Measurements from ENCODE around the gene ACTR1A. TPM values are rescaled to one million over a fixed set of nuclear protein-coding genes. Genes with fewer than 3 reads are reported as not detected.

ACTR1A gene
- total RNA-seq, 1 experiment from 2014 or later = 93.6 TPM

DNA sequence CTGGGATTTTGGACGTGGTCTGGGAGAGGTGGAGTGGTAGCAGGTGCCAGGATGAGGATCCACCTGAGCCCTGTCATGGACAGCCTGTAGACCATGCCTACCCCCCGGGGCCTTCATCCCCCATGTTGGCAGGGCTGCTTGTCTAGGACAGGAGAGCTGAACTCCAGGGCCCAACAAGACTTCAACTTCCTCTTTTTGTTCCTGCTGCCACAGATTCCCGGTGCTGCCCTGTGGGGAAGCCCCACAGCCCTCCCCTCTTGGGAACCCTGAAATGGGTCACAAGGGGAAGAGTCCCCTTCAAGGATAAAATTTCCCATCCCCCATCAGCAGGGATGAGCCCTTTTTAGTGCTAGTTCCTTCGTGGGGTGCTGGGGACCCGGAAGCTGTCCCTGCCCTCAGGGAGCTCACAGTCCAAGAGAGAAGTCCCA lies 68.9 kb downstream of the ACTR1A start:
- DNase-seq (ENCODE audit: low spot score) (no peak), ATAC-seq (no peak)
- ChIA-PET CTCF (interaction anchor here (1.9 to 2.8 kb wide), 2 partner anchors 30 to 204 kb away, joined by 9 to 12 read pairs; no protein-coding TSS in a partner anchor), POLR2A (interaction anchor here (1.1 kb wide), 1 partner anchor 29 kb away, joined by 3 read pairs; no protein-coding TSS in a partner anchor)
- H3K4me1 Mint-ChIP-seq = peaks cover 18% of the 10 kb centered on the region
- H3K27ac Mint-ChIP-seq = no peak overlapping the region
- no peaks in the 10 kb centered on the region for H3K36me3 Mint-ChIP-seq
- TF ChIP-seq GRHL2 (CRISPR knock-in tag; IDR thresholded peaks at IDR 0.05; ENCODE audit: insufficient replicate concordance, severe bottlenecking) (no peak), NFE2L1 (CRISPR knock-in tag; IDR thresholded peaks at IDR 0.05) (no peak)
- H3K9me3 Mint-ChIP-seq = no peaks in the 10 kb centered on the region
- peak overlapping the region; percentile 95 for H3K4me3 Mint-ChIP-seq
- peaks cover 57% of the 10 kb centered on the region for H3K27me3 Mint-ChIP-seq (ENCODE audit: low read depth)

DNA sequence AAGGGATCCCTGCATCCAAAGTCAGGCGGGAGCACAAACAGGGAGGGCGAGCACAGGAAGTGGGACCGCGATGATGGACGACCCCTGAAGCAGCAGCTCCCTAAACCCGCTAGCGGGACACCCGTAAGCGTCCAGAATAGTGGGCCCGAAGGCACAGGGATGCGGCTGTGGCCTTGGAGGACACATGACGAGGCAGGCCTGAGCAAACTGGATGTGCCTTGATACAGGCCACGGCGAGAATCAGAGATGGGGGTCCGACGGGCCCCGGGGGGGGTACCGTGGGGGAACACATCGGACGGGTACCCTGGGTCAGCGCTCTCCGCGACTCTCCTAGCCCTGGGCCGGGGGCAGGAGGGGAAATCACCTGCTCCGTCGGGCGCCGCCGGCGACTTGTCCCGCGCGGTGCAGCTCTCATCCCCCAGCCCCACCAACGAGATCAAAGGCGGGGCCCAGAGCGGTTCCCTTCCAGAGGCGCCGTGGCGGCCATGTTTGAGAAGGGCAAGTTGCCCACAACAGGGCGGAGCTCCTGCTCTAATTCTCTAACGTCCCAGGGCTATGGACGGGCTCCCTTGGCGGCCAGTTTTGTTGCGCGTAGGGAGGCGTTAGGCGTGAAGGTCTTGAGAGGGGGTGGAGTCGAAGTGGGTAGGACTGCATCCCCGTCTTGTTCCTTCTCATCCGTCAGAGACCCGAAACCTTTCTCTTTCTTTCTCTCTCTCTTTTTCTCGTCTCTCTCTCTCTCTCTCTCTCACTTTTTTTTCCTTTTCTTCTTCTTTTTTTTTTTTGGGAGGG lies 70.2 kb downstream of the ACTR1A start, which contains the start of gene CUEDC2:
TSS of gene CUEDC2 (minus strand) at position 413 of the 789 bp plus-strand sequence. CDS start 7,386 bp downstream, outside the sequence.
- Mint-ChIP-seq H3K27me3 (ENCODE audit: low read depth) (peaks cover 57% of the 10 kb centered on the region), H3K36me3 (no peaks in the 10 kb centered on the region)
- peak; percentile 72 for TF ChIP-seq FOXK1 (CRISPR knock-in tag; IDR thresholded peaks at IDR 0.05)
- TF ChIP-seq TEAD1 (CRISPR knock-in tag; IDR thresholded peaks at IDR 0.05) = peak; percentile 78
- TF ChIP-seq, protein P1, sequence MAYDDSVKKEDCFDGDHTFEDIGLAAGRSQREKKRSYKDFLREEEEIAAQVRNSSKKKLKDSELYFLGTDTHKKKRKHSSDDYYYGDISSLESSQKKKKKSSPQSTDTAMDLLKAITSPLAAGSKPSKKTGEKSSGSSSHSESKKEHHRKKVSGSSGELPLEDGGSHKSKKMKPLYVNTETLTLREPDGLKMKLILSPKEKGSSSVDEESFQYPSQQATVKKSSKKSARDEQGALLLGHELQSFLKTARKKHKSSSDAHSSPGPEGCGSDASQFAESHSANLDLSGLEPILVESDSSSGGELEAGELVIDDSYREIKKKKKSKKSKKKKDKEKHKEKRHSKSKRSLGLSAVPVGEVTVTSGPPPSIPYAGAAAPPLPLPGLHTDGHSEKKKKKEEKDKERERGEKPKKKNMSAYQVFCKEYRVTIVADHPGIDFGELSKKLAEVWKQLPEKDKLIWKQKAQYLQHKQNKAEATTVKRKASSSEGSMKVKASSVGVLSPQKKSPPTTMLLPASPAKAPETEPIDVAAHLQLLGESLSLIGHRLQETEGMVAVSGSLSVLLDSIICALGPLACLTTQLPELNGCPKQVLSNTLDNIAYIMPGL (CRISPR knock-in tag; IDR thresholded peaks at IDR 0.05) = peak; percentile 92; the same call in 1 of the 2 replicates
- TF ChIP-seq ZBTB21 (CRISPR knock-in tag; IDR thresholded peaks at IDR 0.05; ENCODE audit: borderline replicate concordance) = no peak
- TF ChIP-seq, protein P2, sequence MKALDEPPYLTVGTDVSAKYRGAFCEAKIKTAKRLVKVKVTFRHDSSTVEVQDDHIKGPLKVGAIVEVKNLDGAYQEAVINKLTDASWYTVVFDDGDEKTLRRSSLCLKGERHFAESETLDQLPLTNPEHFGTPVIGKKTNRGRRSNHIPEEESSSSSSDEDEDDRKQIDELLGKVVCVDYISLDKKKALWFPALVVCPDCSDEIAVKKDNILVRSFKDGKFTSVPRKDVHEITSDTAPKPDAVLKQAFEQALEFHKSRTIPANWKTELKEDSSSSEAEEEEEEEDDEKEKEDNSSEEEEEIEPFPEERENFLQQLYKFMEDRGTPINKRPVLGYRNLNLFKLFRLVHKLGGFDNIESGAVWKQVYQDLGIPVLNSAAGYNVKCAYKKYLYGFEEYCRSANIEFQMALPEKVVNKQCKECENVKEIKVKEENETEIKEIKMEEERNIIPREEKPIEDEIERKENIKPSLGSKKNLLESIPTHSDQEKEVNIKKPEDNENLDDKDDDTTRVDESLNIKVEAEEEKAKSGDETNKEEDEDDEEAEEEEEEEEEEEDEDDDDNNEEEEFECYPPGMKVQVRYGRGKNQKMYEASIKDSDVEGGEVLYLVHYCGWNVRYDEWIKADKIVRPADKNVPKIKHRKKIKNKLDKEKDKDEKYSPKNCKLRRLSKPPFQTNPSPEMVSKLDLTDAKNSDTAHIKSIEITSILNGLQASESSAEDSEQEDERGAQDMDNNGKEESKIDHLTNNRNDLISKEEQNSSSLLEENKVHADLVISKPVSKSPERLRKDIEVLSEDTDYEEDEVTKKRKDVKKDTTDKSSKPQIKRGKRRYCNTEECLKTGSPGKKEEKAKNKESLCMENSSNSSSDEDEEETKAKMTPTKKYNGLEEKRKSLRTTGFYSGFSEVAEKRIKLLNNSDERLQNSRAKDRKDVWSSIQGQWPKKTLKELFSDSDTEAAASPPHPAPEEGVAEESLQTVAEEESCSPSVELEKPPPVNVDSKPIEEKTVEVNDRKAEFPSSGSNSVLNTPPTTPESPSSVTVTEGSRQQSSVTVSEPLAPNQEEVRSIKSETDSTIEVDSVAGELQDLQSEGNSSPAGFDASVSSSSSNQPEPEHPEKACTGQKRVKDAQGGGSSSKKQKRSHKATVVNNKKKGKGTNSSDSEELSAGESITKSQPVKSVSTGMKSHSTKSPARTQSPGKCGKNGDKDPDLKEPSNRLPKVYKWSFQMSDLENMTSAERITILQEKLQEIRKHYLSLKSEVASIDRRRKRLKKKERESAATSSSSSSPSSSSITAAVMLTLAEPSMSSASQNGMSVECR (CRISPR knock-in tag; IDR thresholded peaks at IDR 0.05; ENCODE audit: borderline replicate concordance) = peak; percentile 79; the same call in 1 of the 2 replicates
- no peak for TF ChIP-seq ATF1 (CRISPR knock-in tag; IDR thresholded peaks at IDR 0.05)
- no peak for TF ChIP-seq NFATC4 (CRISPR knock-in tag; IDR thresholded peaks at IDR 0.05)
- TF ChIP-seq, protein P3, sequence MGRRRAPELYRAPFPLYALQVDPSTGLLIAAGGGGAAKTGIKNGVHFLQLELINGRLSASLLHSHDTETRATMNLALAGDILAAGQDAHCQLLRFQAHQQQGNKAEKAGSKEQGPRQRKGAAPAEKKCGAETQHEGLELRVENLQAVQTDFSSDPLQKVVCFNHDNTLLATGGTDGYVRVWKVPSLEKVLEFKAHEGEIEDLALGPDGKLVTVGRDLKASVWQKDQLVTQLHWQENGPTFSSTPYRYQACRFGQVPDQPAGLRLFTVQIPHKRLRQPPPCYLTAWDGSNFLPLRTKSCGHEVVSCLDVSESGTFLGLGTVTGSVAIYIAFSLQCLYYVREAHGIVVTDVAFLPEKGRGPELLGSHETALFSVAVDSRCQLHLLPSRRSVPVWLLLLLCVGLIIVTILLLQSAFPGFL (CRISPR knock-in tag; IDR thresholded peaks at IDR 0.05; ENCODE audit: borderline replicate concordance) = 0 out of 2 replicates have a peak, but pooled peaks have one; percentile 42
- no peak for TF ChIP-seq GRHL2 (CRISPR knock-in tag; IDR thresholded peaks at IDR 0.05; ENCODE audit: insufficient replicate concordance, severe bottlenecking)
- no peak for TF ChIP-seq HMGA2 (CRISPR knock-in tag; IDR thresholded peaks at IDR 0.05)
- TF ChIP-seq MYBL2 (CRISPR knock-in tag; IDR thresholded peaks at IDR 0.05) = peak; percentile 50; the same call in 1 of the 2 replicates
- peak; percentile 100 for TF ChIP-seq SP1 (CRISPR knock-in tag; conservative IDR thresholded peaks at IDR 0.05)
- no peak for TF ChIP-seq NR3C1 (CRISPR knock-in tag; conservative IDR thresholded peaks at IDR 0.05; ENCODE audit: low read depth)
- TF ChIP-seq, protein P4, sequence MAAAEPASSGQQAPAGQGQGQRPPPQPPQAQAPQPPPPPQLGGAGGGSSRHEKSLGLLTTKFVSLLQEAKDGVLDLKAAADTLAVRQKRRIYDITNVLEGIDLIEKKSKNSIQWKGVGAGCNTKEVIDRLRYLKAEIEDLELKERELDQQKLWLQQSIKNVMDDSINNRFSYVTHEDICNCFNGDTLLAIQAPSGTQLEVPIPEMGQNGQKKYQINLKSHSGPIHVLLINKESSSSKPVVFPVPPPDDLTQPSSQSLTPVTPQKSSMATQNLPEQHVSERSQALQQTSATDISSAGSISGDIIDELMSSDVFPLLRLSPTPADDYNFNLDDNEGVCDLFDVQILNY (CRISPR knock-in tag; IDR thresholded peaks at IDR 0.05) = 0 out of 2 replicates have a peak, but pooled peaks have one; percentile 48
- TF ChIP-seq NR2C2 (CRISPR knock-in tag; IDR thresholded peaks at IDR 0.05) = no peak
- TF ChIP-seq ZNF423 (CRISPR knock-in tag; IDR thresholded peaks at IDR 0.05) = no peak
- peak; percentile 68; the same call in 1 of the 2 replicates for TF ChIP-seq CREM (CRISPR knock-in tag; IDR thresholded peaks at IDR 0.05)
- TF ChIP-seq KAT7 (CRISPR knock-in tag; IDR thresholded peaks at IDR 0.05; ENCODE audit: borderline replicate concordance) = 0 out of 2 replicates have a peak, but pooled peaks have one; percentile 40
- peak; percentile 37 for TF ChIP-seq FOXP1 (CRISPR knock-in tag; IDR thresholded peaks at IDR 0.05; ENCODE audit: borderline replicate concordance)
- TF ChIP-seq GABPB1 (CRISPR knock-in tag; IDR thresholded peaks at IDR 0.05) = peak; percentile 27; the same call in 1 of the 2 replicates
- TF ChIP-seq, protein P5, sequence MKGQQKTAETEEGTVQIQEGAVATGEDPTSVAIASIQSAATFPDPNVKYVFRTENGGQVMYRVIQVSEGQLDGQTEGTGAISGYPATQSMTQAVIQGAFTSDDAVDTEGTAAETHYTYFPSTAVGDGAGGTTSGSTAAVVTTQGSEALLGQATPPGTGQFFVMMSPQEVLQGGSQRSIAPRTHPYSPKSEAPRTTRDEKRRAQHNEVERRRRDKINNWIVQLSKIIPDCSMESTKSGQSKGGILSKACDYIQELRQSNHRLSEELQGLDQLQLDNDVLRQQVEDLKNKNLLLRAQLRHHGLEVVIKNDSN (CRISPR knock-in tag; IDR thresholded peaks at IDR 0.05) = peak; percentile 52; the same call in 1 of the 2 replicates
- TF ChIP-seq ETV6 (CRISPR knock-in tag; IDR thresholded peaks at IDR 0.05) = peak; percentile 82
- TF ChIP-seq, protein P6, sequence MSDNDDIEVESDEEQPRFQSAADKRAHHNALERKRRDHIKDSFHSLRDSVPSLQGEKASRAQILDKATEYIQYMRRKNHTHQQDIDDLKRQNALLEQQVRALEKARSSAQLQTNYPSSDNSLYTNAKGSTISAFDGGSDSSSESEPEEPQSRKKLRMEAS (CRISPR knock-in tag; IDR thresholded peaks at IDR 0.05) = peak; percentile 84

More for the DNA sequence above, 70.2 kb downstream of the ACTR1A start, which contains the start of gene CUEDC2:
- DNase-seq (ENCODE audit: low spot score) (peak; percentile 99), ATAC-seq (peak; percentile 90)
- ChIA-PET CTCF (interaction anchor here (0.6 to 2.1 kb wide), 25 partner anchors 11 to 314 kb away, joined by 3 to 47 read pairs (median 5); partner anchors contain the start of genes ACTR1A, C10orf95, ELOVL3 and FBXL15), POLR2A (interaction anchor here (0.5 to 2.8 kb wide), 12 partner anchors 11 to 1435 kb away, joined by 3 to 34 read pairs (median 4); partner anchors contain the start of genes C10orf95, FBXL15 and NFKB2)
- Mint-ChIP-seq H3K4me3 (peak within 1 kb of the TSS; percentile 95), H3K4me1 (peaks cover 18% of the 10 kb centered on the region), H3K9me3 (no peaks in the 10 kb centered on the region), H3K27ac (peak within 1 kb of the TSS; percentile 57)
